Neural progenitor cell (in vitro differentiated cells): ENCODE measurements around the gene MYLK. TPM values are rescaled to one million over a fixed set of nuclear protein-coding genes. Genes with fewer than 3 reads are reported as not detected.
A peak's percentile ranks its signal among the peaks of the same experiment; 100 is the strongest.

Experiments used
- DNase-seq: peaks from one replicate; pipeline ENCODE4 v3.0.0-alpha.2; 2016; ENCODE audit warnings: low spot score
- H2AFZ ChIP-seq: fragments of 200-600 bp; sonication (generic); replicated peaks from 2 replicates; pipeline ENCODE4 v1.6.1; 2016; ENCODE audit warnings: antibody characterized with exemption
- H3F3A ChIP-seq: fragments of 200-600 bp; sonication (generic); 2 replicates; pipeline ENCODE4 v1.6.1; 2016; ENCODE audit warnings: antibody characterized with exemption, low read depth
- H3K27ac ChIP-seq: fragments of 200-600 bp; sonication (generic); 2 replicates; pipeline ENCODE4 v1.5.1; 2016; ENCODE audit warnings: mild to moderate bottlenecking
- H3K27me3 ChIP-seq: fragments of 200-600 bp; sonication (generic); 2 replicates; pipeline ENCODE4 v1.6.1; 2016; ENCODE audit warnings: mild to moderate bottlenecking, moderate library complexity
- H3K36me3 ChIP-seq: fragments of 200-600 bp; sonication (generic); 2 replicates; pipeline ENCODE4 v1.5.1; 2016
- H3K4me1 ChIP-seq: fragments of 200-600 bp; sonication (generic); 2 replicates; pipeline ENCODE4 v1.6.1; 2016; ENCODE audit warnings: mixed run types
- H3K4me2 ChIP-seq: fragments of 200-600 bp; sonication (generic); 2 replicates; pipeline ENCODE4 v1.6.1; 2016
- H3K4me3 ChIP-seq: fragments of 200-600 bp; sonication (generic); 2 replicates; pipeline ENCODE4 v1.5.1; 2016
- H3K79me2 ChIP-seq: fragments of 200-600 bp; sonication (generic); 2 replicates; pipeline ENCODE4 v1.6.1; 2016; ENCODE audit warnings: low read depth
- H3K9ac ChIP-seq: fragments of 200-600 bp; sonication (generic); 2 replicates; pipeline ENCODE4 v1.6.1; 2016
- H3K9me3 ChIP-seq: fragments of 200-600 bp; sonication (generic); 2 replicates; pipeline ENCODE4 v1.5.1; 2016; ENCODE audit warnings: low read depth
- H4K20me1 ChIP-seq: fragments of 200-600 bp; sonication (generic); 2 replicates; pipeline ENCODE4 v1.6.1; 2016; ENCODE audit warnings: low read depth
- H3K27ac Mint-ChIP-seq: 3 replicates; pipeline ENCODE4 v1.8.0; 2021; ENCODE audit warnings: mixed read lengths
- H3K27me3 Mint-ChIP-seq: 2 replicates; pipeline ENCODE4 v1.8.0; 2022; ENCODE audit warnings: low read depth, mild to moderate bottlenecking, inconsistent platforms, moderate library complexity, mixed read lengths; ENCODE audit not compliant: insufficient read depth
- H3K36me3 Mint-ChIP-seq: 3 replicates; pipeline ENCODE4 v1.8.0; 2021; ENCODE audit warnings: mixed read lengths
- H3K4me1 Mint-ChIP-seq: 3 replicates; pipeline ENCODE4 v1.8.0; 2021; ENCODE audit warnings: mixed read lengths
- H3K4me3 Mint-ChIP-seq: 3 replicates; pipeline ENCODE4 v1.8.0; 2021; ENCODE audit warnings: mild to moderate bottlenecking, moderate library complexity, mixed read lengths
- H3K9me3 Mint-ChIP-seq: 3 replicates; pipeline ENCODE4 v1.8.0; 2020; ENCODE audit warnings: mixed read lengths
- EZH2 ChIP-seq: fragments of 200-600 bp; sonication (generic); IDR thresholded peaks from 2 replicates; pipeline ENCODE4 v1.6.1; 2017; ENCODE audit warnings: antibody characterized with exemption, mild to moderate bottlenecking, moderate library complexity
- EZH2phosphoT487 ChIP-seq: fragments of 200-600 bp; sonication (generic); IDR thresholded peaks from 2 replicates; pipeline ENCODE4 v1.6.1; 2017; ENCODE audit warnings: antibody characterized with exemption
- total RNA-seq: library from RNA; depleted of rRNA; stranded (reverse); fragments of >200 nt; gene quantifications from 2 replicates; pipeline ENCODE4 v1.2.3, GENCODE V29; 2015; ENCODE audit warnings: low replicate concordance
- TF ChIP-seq, protein P1 (sequence below): fragments of 200-600 bp; sonication (generic); IDR thresholded peaks from 2 replicates; pipeline ENCODE4 v1.5.1; 2017; ENCODE audit warnings: antibody characterized with exemption, mild to moderate bottlenecking

MYLK gene
- total RNA-seq, 1 donor from 2014 or later, result 28.4 TPM

DNA sequence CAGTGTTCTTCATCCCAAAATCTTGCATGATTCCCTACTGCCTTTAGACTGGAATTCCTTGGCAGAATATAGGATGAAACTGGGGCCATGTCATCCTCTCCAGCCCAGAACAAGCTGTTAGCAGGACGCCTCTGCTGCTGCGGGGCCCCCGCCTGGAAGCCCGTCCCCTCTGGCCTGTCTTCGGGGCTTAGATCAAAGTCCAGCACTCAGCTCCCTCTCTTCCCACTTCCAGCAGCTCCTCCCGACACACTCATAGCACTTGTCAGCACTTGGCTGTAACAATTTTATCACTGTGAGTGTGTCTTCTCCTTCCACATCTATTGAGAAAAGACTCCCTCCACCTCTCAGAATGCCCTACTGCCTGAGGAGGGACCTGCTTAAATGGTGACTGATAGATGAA is 187.3 kb downstream of the MYLK start:
- Histone ChIP-seq H3K4me2 (no peak overlapping the region), H3K9ac (no peak overlapping the region), H3K36me3 (no peaks in the 10 kb centered on the region), H3F3A (no peaks in the 10 kb centered on the region), H3K79me2 (no peaks in the 10 kb centered on the region), H3K4me3 (no peak overlapping the region), H2AFZ (no peak overlapping the region), H3K4me1 (peaks cover 22% of the 10 kb centered on the region), H3K9me3 (no peaks in the 10 kb centered on the region), H3K27ac (no peak overlapping the region), H4K20me1 (no peaks in the 10 kb centered on the region), H3K27me3 (no peaks in the 10 kb centered on the region)
- DNase-seq, result no peak
- H3K4me1 Mint-ChIP-seq, result peaks cover 44% of the 10 kb centered on the region
- TF ChIP-seq EZH2phosphoT487 (no peak), EZH2 (no peak)
- TF ChIP-seq, protein P1, sequence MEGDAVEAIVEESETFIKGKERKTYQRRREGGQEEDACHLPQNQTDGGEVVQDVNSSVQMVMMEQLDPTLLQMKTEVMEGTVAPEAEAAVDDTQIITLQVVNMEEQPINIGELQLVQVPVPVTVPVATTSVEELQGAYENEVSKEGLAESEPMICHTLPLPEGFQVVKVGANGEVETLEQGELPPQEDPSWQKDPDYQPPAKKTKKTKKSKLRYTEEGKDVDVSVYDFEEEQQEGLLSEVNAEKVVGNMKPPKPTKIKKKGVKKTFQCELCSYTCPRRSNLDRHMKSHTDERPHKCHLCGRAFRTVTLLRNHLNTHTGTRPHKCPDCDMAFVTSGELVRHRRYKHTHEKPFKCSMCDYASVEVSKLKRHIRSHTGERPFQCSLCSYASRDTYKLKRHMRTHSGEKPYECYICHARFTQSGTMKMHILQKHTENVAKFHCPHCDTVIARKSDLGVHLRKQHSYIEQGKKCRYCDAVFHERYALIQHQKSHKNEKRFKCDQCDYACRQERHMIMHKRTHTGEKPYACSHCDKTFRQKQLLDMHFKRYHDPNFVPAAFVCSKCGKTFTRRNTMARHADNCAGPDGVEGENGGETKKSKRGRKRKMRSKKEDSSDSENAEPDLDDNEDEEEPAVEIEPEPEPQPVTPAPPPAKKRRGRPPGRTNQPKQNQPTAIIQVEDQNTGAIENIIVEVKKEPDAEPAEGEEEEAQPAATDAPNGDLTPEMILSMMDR, result no peak
- H3K9me3 Mint-ChIP-seq, result peaks cover 2% of the 10 kb centered on the region
- peak overlapping the region; percentile 88 for H3K27ac Mint-ChIP-seq
- H3K36me3 Mint-ChIP-seq, result peaks cover 22% of the 10 kb centered on the region
- no peak overlapping the region for H3K4me3 Mint-ChIP-seq
- H3K27me3 Mint-ChIP-seq, result no peaks in the 10 kb centered on the region

DNA sequence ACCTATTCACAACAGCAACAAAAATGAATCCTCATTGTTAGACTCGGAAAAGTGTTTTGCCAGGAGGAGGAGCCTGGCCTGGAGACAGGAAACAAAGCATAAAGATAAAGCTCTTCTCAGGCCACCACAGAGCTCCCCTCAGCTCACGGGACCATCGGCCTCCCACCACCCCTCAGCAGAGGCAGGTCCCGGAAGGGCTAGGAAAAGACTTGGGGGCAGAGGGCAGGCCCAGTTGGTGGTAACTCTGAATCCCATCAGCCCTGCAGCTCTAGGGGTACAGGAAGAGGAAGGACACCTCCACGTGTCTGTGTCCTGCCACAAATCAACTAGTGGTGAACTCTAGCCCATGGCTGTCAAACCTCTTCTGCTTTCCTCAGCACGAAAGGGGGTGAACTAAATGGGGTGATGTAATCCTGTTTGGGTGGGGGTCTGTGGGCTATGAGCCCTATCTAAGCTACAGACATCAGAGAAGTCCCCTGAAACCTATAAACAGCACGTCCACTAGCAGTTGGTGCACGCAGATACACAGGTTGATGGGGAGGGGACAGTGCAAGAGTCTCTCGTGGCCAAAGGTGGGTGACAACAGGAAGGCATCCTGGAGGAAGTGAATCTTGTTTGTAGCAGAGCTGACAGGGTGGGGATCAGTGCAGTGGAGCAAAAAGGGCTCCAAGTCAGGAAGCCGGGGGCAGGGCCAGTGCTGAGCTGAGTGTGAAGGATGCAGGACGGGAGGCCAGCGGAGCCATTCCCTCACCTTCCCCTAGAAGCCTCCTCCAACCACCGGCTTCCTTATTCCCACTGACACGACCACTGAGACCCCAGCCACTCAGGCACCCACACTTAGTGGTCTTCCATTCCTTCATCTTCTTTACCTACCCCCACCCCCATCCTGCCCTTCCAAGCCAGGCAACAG is 188.1 kb downstream of the MYLK start:
- H3K36me3 ChIP-seq, result no peaks in the 10 kb centered on the region
- no peak overlapping the region for H3K4me2 ChIP-seq
- H3K27me3 Mint-ChIP-seq, result no peaks in the 10 kb centered on the region
- H3K79me2 ChIP-seq, result no peaks in the 10 kb centered on the region
- H3K27ac Mint-ChIP-seq, result peak overlapping the region; percentile 88
- H3K9me3 ChIP-seq, result no peaks in the 10 kb centered on the region
- no peak overlapping the region for H3K27ac ChIP-seq
- TF ChIP-seq EZH2phosphoT487 (no peak), EZH2 (no peak)
- TF ChIP-seq, protein P1, result no peak
- H2AFZ ChIP-seq, result no peak overlapping the region
- peaks cover 27% of the 10 kb centered on the region for H3K4me1 ChIP-seq
- H4K20me1 ChIP-seq, result no peaks in the 10 kb centered on the region
- no peak overlapping the region for H3K9ac ChIP-seq
- no peak for DNase-seq
- H3K4me3 Mint-ChIP-seq, result no peak overlapping the region
- H3K36me3 Mint-ChIP-seq, result peaks cover 27% of the 10 kb centered on the region
- H3F3A ChIP-seq, result peaks cover 5% of the 10 kb centered on the region
- peaks cover 42% of the 10 kb centered on the region for H3K4me1 Mint-ChIP-seq
- H3K27me3 ChIP-seq, result no peaks in the 10 kb centered on the region
- H3K9me3 Mint-ChIP-seq, result peaks cover 2% of the 10 kb centered on the region
- H3K4me3 ChIP-seq, result no peak overlapping the region

DNA sequence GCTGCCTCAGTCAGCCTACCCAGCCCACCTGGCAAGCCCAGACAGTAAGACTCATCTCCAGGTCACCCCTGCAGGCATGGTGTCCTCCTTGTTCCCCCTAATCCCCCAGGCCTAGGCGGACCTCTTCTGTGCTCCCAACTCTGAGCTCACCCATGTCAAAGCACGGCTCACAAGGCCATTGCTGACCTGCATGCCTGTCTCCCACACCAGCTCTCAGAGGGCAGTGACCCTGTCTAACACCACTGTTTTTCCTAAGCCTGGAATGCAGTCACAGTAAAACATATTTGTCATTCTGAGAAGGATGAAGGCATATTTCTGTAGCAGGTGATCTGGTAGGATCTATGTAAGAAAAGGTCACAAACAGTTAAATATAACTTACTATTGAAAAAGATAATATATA is 189.0 kb downstream of the MYLK start:
- Histone ChIP-seq H3K27me3 (no peaks in the 10 kb centered on the region), H3K27ac (peak overlapping the region; percentile 42), H3K36me3 (no peaks in the 10 kb centered on the region), H3K9ac (no peak overlapping the region), H3K79me2 (no peaks in the 10 kb centered on the region), H3K4me1 (peaks cover 35% of the 10 kb centered on the region), H3K9me3 (no peaks in the 10 kb centered on the region), H3K4me2 (peak overlapping the region; percentile 2), H4K20me1 (no peaks in the 10 kb centered on the region), H3K4me3 (no peak overlapping the region), H3F3A (peaks cover 13% of the 10 kb centered on the region), H2AFZ (no peak overlapping the region)
- H3K9me3 Mint-ChIP-seq, result peaks cover 2% of the 10 kb centered on the region
- no peak overlapping the region for H3K4me3 Mint-ChIP-seq
- H3K27me3 Mint-ChIP-seq, result no peaks in the 10 kb centered on the region
- no peak overlapping the region for H3K27ac Mint-ChIP-seq
- no peak for DNase-seq
- H3K4me1 Mint-ChIP-seq, result peaks cover 39% of the 10 kb centered on the region
- H3K36me3 Mint-ChIP-seq, result peaks cover 22% of the 10 kb centered on the region
- TF ChIP-seq, protein P1, result no peak
- TF ChIP-seq EZH2 (no peak), EZH2phosphoT487 (no peak)
